NCI-H2196 (cell line): ENCODE measurements around the gene TCF23.
A peak's percentile ranks its signal among the peaks of the same experiment; 100 is the strongest.

Experiments
- DNase-seq: peaks from one replicate; lab custom pipeline; 2025; ENCODE audit not compliant: unreplicated experiment; lab: John Stamatoyannopoulos, UW

Gene TCF23

GRCh38 chr2:27128668-27129571 is 19.9 kb upstream of the TCF23 start:
- DNase-seq, result no peak

- DNase-seq, result no peak
These were observed 18.4 kb upstream of the TCF23 start for GRCh38 chr2:27130396-27130795.

- DNase-seq, result no peak
These were observed 17.4 kb upstream of the TCF23 start for GRCh38 chr2:27131429-27131828.

- no peak for DNase-seq
These were observed 15.5 kb upstream of the TCF23 start for GRCh38 chr2:27133195-27133875.

- peak; percentile 100 for DNase-seq
These were observed 14.7 kb upstream of the TCF23 start, which contains the start of gene PREB for GRCh38 chr2:27133905-27134780. TSS of gene PREB (minus strand) at chr2:27134636. CDS start at chr2:27134421, 215 bp downstream.

- no peak for DNase-seq
These were observed 13.9 kb upstream of the TCF23 start for GRCh38 chr2:27134781-27135477.

GRCh38 chr2:27135478-27135955 is 13.3 kb upstream of the TCF23 start:
- no peak for DNase-seq

- no peak for DNase-seq
These were observed 12.1 kb upstream of the TCF23 start for GRCh38 chr2:27136751-27137150.

GRCh38 chr2:27137322-27137935 is 11.4 kb upstream of the TCF23 start:
- DNase-seq, result no peak

GRCh38 chr2:27138111-27138510 is 10.7 kb upstream of the TCF23 start:
- DNase-seq, result no peak

GRCh38 chr2:27139310-27139709 is 9.5 kb upstream of the TCF23 start, which contains the start of gene PRR30:
TSS of gene PRR30 (minus strand) at chr2:27139410. CDS start at chr2:27138329, 1,081 bp downstream.
- DNase-seq, result no peak

- DNase-seq, result no peak
These were observed 5.5 kb upstream of the TCF23 start for GRCh38 chr2:27143285-27143684.

- DNase-seq, result no peak
These were observed 3.1 kb upstream of the TCF23 start for GRCh38 chr2:27145682-27146081.

- no peak for DNase-seq
These were observed 869 bp upstream of the TCF23 start for GRCh38 chr2:27147935-27148334.

GRCh38 chr2:27149570-27150405 is 984 bp downstream of the TCF23 start:
- no peak for DNase-seq

GRCh38 chr2:27150639-27151230 is 1.9 kb downstream of the TCF23 start:
- no peak for DNase-seq

- DNase-seq, result peak; percentile 18
These were observed 3.4 kb downstream of the TCF23 start for GRCh38 chr2:27152102-27152795.
